GM19324 (cell line): ENCODE data around the gene EIF2S3B.
"Not testable (repeated sequence)": the region's sequence is repeated elsewhere in the genome, so short reads cannot be mapped to it uniquely, and the experiment has no call there.

Experiments used
- ATAC-seq: cut with Tn5 transposase; IDR thresholded peaks from one replicate; pipeline ENCODE4 v1.9.1; 2021; ENCODE audit warnings: mild to moderate bottlenecking, moderate library complexity; ENCODE audit not compliant: unreplicated experiment, low FRiP score

EIF2S3B gene

GRCh38 chr12:10505620-10506019 lies at the start of gene EIF2S3B:
Gene EIF2S3B, plus strand, starts transcription at chr12:10505890. Its CDS starts 13 bp downstream, at chr12:10505903.
- no peak for ATAC-seq

GRCh38 chr12:10456856-10457255 lies 48.8 kb upstream of the EIF2S3B start:
- no peak for ATAC-seq

GRCh38 chr12:10457760-10458159 lies 47.9 kb upstream of the EIF2S3B start:
- ATAC-seq: no peak

- no peak for ATAC-seq
These were observed 39.4 kb upstream of the EIF2S3B start for GRCh38 chr12:10466311-10466710.

GRCh38 chr12:10469701-10470100 lies 36.0 kb upstream of the EIF2S3B start:
- ATAC-seq: no peak

GRCh38 chr12:10472808-10473207 lies 32.9 kb upstream of the EIF2S3B start:
- not testable (repeated sequence) for ATAC-seq

GRCh38 chr12:10481901-10482300 lies 23.8 kb upstream of the EIF2S3B start:
- not testable (repeated sequence) for ATAC-seq

- ATAC-seq: not testable (repeated sequence)
These were observed 18.4 kb upstream of the EIF2S3B start for GRCh38 chr12:10487328-10487727.

- no peak for ATAC-seq
These were observed 13.9 kb upstream of the EIF2S3B start for GRCh38 chr12:10491766-10492165.

GRCh38 chr12:10497602-10498001 lies 8.1 kb upstream of the EIF2S3B start:
- no peak for ATAC-seq

- no peak for ATAC-seq
These were observed 7.6 kb upstream of the EIF2S3B start for GRCh38 chr12:10498042-10498441.

- no peak for ATAC-seq
These were observed 4.7 kb upstream of the EIF2S3B start for GRCh38 chr12:10501030-10501429.

GRCh38 chr12:10503460-10503859 lies 2.2 kb upstream of the EIF2S3B start:
- no peak for ATAC-seq

- no peak for ATAC-seq
These were observed 6.2 kb downstream of the EIF2S3B start for GRCh38 chr12:10511756-10512355.

GRCh38 chr12:10512798-10513197 lies 7.1 kb downstream of the EIF2S3B start:
- ATAC-seq: no peak

- no peak for ATAC-seq
These were observed 15.9 kb downstream of the EIF2S3B start for GRCh38 chr12:10521555-10521954.

GRCh38 chr12:10528174-10528953 lies 22.7 kb downstream of the EIF2S3B start:
- no peak for ATAC-seq

GRCh38 chr12:10529603-10530002 lies 23.9 kb downstream of the EIF2S3B start:
- no peak for ATAC-seq

GRCh38 chr12:10537721-10538120 lies 32.0 kb downstream of the EIF2S3B start:
- ATAC-seq: no peak

- no peak for ATAC-seq
These were observed 35.1 kb downstream of the EIF2S3B start for GRCh38 chr12:10540776-10541205.

- no peak for ATAC-seq
These were observed 37.8 kb downstream of the EIF2S3B start for GRCh38 chr12:10543499-10543898.

- ATAC-seq: no peak
These were observed 45.7 kb downstream of the EIF2S3B start for GRCh38 chr12:10551375-10551774.
